K562 (cell line): ENCODE data around the gene VWA8. TPM values are rescaled to one million over a fixed set of nuclear protein-coding genes. Genes with fewer than 3 reads are reported as not detected.

Experiments used
- ATAC-seq: fragments of 200-7000 bp; cut with Tn5 transposase; 3 replicates; pipeline ENCODE4 v1.9.1; 2020; ENCODE audit warnings: moderate library complexity
- BruUV-seq: library from RNA; stranded (reverse); fragments of 400-500 nt; replicated peaks from 2 replicates; lab custom pipeline; 2021; lab: Mats Ljungman, UMichigan
- CTCF ChIA-PET: fragments of 300-600 bp; formaldehyde crosslinking; extraction: SDS; loops from one replicate; lab custom pipeline; 2021; ENCODE audit warnings: low intra/inter-chr PET ratio; lab: Yijun Ruan, JAX
- POLR2A ChIA-PET: fragments of 300-600, 350-650 bp; sonication (Branson Sonifier 250); formaldehyde crosslinking; extraction: SDS; loops from one replicate; lab custom pipeline; 2021; ENCODE audit warnings: antibody characterized with exemption, inconsistent platforms; lab: Yijun Ruan, JAX
- DNase-seq, 4 experiments: peaks; one replicate each; pipeline versions ENCODE4 v3.0.0 to v3.0.0-alpha.2; 2011 to 2018; ENCODE audit warnings: low spot score in 3 of 4, mixed read lengths in 3 of 4; ENCODE audit errors: extremely low read depth in 1 of 4
- FAIRE-seq: peaks from 2 replicates; lab custom pipeline; 2011; peaks lifted over from hg19 to GRCh38; lab: Jason Lieb, UNC
- H2AFZ ChIP-seq: 2 replicates; pipeline ENCODE4 v1.6.0; 2011; ENCODE audit warnings: low read depth, low read length, control low read depth, inconsistent platforms
- H3K27ac ChIP-seq: fragments of 200-600 bp; 3 replicates; pipeline ENCODE4 v1.8.0; 2011; ENCODE audit warnings: low read depth, mild to moderate bottlenecking, control low read depth, inconsistent platforms, low read length, moderate library complexity, mixed read lengths; ENCODE audit errors: extremely low read depth
- H3K27me3 ChIP-seq, 2 experiments: fragments of 300-600 bp in 1 of 2; 2 replicates in 1 of 2; 3 replicates in 1 of 2; pipeline versions ENCODE4 v1.6.0 to v1.8.0; 2011; ENCODE audit warnings: inconsistent platforms in 2 of 2, low read length in 2 of 2, mild to moderate bottlenecking in 1 of 2, mixed read lengths in 1 of 2, moderate library complexity in 1 of 2; ENCODE audit not compliant: control insufficient read depth in 2 of 2, insufficient read depth in 2 of 2
- H3K36me3 ChIP-seq: fragments of 300-600 bp; 3 replicates; pipeline ENCODE4 v1.8.0; 2011; ENCODE audit warnings: mild to moderate bottlenecking, low read length, inconsistent platforms; ENCODE audit not compliant: control insufficient read depth, insufficient read depth
- H3K4me1 ChIP-seq, 2 experiments: fragments of 200-600 bp in 1 of 2; replicated peaks in 1 of 2; 2 replicates in 1 of 2; 3 replicates in 1 of 2; pipeline versions ENCODE4 v1.5.1 to v1.8.0; 2011; ENCODE audit warnings: inconsistent platforms in 2 of 2, low read length in 2 of 2, mild to moderate bottlenecking in 1 of 2, mixed read lengths in 1 of 2, moderate library complexity in 1 of 2; ENCODE audit not compliant: control insufficient read depth in 2 of 2, insufficient read depth in 2 of 2
- H3K4me2 ChIP-seq: 2 replicates; pipeline ENCODE4 v1.6.1; 2011; ENCODE audit warnings: low read length, control low read depth, inconsistent platforms, mixed read lengths; ENCODE audit not compliant: insufficient read depth
- H3K4me3 ChIP-seq: fragments of 200-600 bp; sonication (generic), shearing (Covaris generic); 2 replicates; pipeline ENCODE4 v1.5.1; 2016; ENCODE audit warnings: control low read depth, inconsistent platforms
- H3K79me2 ChIP-seq: fragments of 200-600 bp; 3 replicates; pipeline ENCODE4 v1.8.0; 2011; ENCODE audit warnings: low read length, inconsistent platforms; ENCODE audit not compliant: control insufficient read depth, insufficient read depth
- H3K9ac ChIP-seq, 2 experiments: 2 replicates each; pipeline versions ENCODE4 v1.6.0 to v1.6.1; 2011; ENCODE audit warnings: low read depth in 2 of 2, low read length in 2 of 2, control low read depth in 1 of 2, inconsistent platforms in 1 of 2, mild to moderate bottlenecking in 1 of 2, mixed read lengths in 1 of 2; ENCODE audit not compliant: insufficient read depth in 1 of 2
- H3K9me1 ChIP-seq: one replicate; pipeline ENCODE4 v1.6.0; 2011; ENCODE audit warnings: inconsistent platforms, mild to moderate bottlenecking, low read length, moderate library complexity; ENCODE audit not compliant: control insufficient read depth, insufficient read depth
- H3K9me3 ChIP-seq: replicated peaks from 2 replicates; pipeline ENCODE4 v1.5.1; 2011; ENCODE audit warnings: low read depth, low read length, inconsistent platforms; ENCODE audit not compliant: control insufficient read depth, insufficient read depth
- H4K20me1 ChIP-seq: replicated peaks from 2 replicates; pipeline ENCODE4 v1.6.1; 2011; ENCODE audit warnings: low read length, inconsistent platforms, mixed read lengths; ENCODE audit not compliant: control insufficient read depth, insufficient read depth
- ARID1B ChIP-seq: fragments of 450-650 bp; IDR thresholded peaks from 2 replicates; pipeline ENCODE4 v1.6.1; 2016; ENCODE audit warnings: antibody characterized with exemption, mild to moderate bottlenecking, inconsistent platforms
- DPF2 ChIP-seq: fragments of 450-650 bp; IDR thresholded peaks from 2 replicates; pipeline ENCODE4 v1.6.1; 2016
- FOSL1 ChIP-seq: fragments of 200-800 bp; sonication (Bioruptor generic); conservative IDR thresholded peaks from 2 replicates; pipeline ENCODE4 v1.6.1; 2016; ENCODE audit warnings: missing genetic modification characterization, missing compliant biosample characterization
- JUN ChIP-seq, 2 experiments: sonication (generic) in 1 of 2; formaldehyde crosslinking in 1 of 2; IDR thresholded peaks; 2 replicates each; pipeline versions ENCODE4 v1.6.1 to v1.8.0; 2012 to 2022; ENCODE audit warnings: borderline replicate concordance in 2 of 2, mild to moderate bottlenecking in 2 of 2, improper control_type of control experiment in 1 of 2, low read depth in 1 of 2, low read length in 1 of 2, missing genetic modification reagents in 1 of 2
- JUND ChIP-seq, 2 experiments: IDR thresholded peaks; 2 replicates in 1 of 2; 3 replicates in 1 of 2; pipeline ENCODE4 v1.6.1; 2011; ENCODE audit warnings: borderline replicate concordance in 2 of 2, low read depth in 2 of 2, low read length in 2 of 2, improper control_type of control experiment in 1 of 2, missing biosample characterization in 1 of 2, missing genetic modification characterization in 1 of 2, missing genetic modification reagents in 1 of 2
- MED1 ChIP-seq: sonication (generic); formaldehyde crosslinking; IDR thresholded peaks from 2 replicates; pipeline ENCODE4 v1.8.1; 2023; ENCODE audit warnings: missing genetic modification reagents, borderline replicate concordance
- SMARCA4 ChIP-seq: fragments of 450-650 bp; IDR thresholded peaks from 2 replicates; pipeline ENCODE4 v1.6.1; 2016
- WGBS: fragments of 100-300 bp; shearing (Covaris generic); methylation state at CpG from one replicate; pipeline ENCODE4 v1.1.6; 2016; ENCODE audit warnings: low coverage, mixed read lengths; ENCODE audit not compliant: insufficient coverage; ENCODE audit errors: missing lambda C conversion rate; 5-methylcytosine and 5-hydroxymethylcytosine counted together
- in situ Hi-C: fragments of 300-500 bp; cut with MboI; formaldehyde crosslinking; loops from 4 replicates; pipeline ENCODE4 v1.15.0; 2018; ENCODE audit warnings: inconsistent platforms, mixed read lengths
- intact Hi-C: fragments of 100-400 bp; cut with micrococcal nuclease; formaldehyde crosslinking; loops from 2 replicates; pipeline ENCODE4 v1.14.2; 2022
- polyA plus RNA-seq, 8 experiments: library from polyadenylated mRNA; depleted of rRNA in 4 of 8; stranded (reverse) in 5 of 8; unstranded in 3 of 8; fragments of >200 nt; fragmentation: Nextera tagmentation in 2 of 8; fragmentation: Illumina TruSeq in 1 of 8; extraction: Ambion mirVana in 2 of 8; extraction: Trizol in 1 of 8; gene quantifications; 2 replicates each; pipeline versions ENCODE4 v1.2.1 to v1.2.3, GENCODE V29; 2011 to 2014; ENCODE audit warnings: inconsistent platforms in 1 of 8, missing spikeins in 1 of 8
- total RNA-seq, 7 experiments: library from RNA; depleted of rRNA in 6 of 7; stranded (reverse); fragments of >200 nt in 6 of 7; fragmentation: Illumina TruSeq in 2 of 7; extraction: Trizol in 2 of 7; gene quantifications; 2 replicates each; pipeline versions ENCODE4 v1.2.1 to v1.2.3, GENCODE V29; 2011 to 2021; ENCODE audit warnings: low replicate concordance in 1 of 7
- TF ChIP-seq, protein P1 (sequence below): sonication (generic); IDR thresholded peaks from 2 replicates; pipeline ENCODE4 v1.6.1; 2016

VWA8 gene
- total and polyA plus RNA-seq, 9 of the 15 experiments (the other 6 are each of a cell fraction or from before 2014, with no cell fraction given) = 2.1 to 18.5 (median 13.3) TPM

DNA sequence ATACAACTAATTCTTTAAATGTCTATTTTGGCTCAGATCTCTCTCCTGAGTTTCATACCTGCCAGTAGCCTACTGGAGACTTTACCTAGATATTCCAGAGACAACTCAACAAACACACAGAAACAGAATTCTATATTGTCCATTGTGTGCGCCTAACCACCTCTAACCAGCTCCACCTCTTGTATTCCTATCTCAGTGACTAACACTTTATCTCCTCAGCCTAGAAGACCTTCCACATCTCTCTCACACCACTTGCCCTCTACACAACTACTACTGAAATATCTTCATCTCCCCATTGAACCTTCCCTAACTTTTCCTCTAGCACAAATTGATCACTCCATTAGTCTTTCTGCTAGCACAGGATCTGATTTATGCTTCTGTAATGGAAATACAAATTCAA is 6.7 kb downstream of the VWA8 start:
- H4K20me1 ChIP-seq = no peaks in the 10 kb centered on the region
- H3K4me3 ChIP-seq = no peak overlapping the region
- H3K9me1 ChIP-seq = no peaks in the 10 kb centered on the region
- H3K79me2 ChIP-seq = peaks cover 86% of the 10 kb centered on the region
- H3K4me1 ChIP-seq = peaks cover 0 to 21% of the 10 kb centered on the region in 2 experiments; a peak in 3 of 5 replicates
- WGBS = 20% methylated on average over 1 of the region's 1 CpG
- in situ Hi-C loops = no loop called here
- peaks cover 9% of the 10 kb centered on the region; the same call in 2 of the 3 replicates for H3K36me3 ChIP-seq
- no TSS peak for BruUV-seq
- no peaks in the 10 kb centered on the region for H3K9me3 ChIP-seq
- FAIRE-seq (peak; percentile 66), ATAC-seq (peak; percentile 81)
- no peak overlapping the region for H3K9ac ChIP-seq
- POLR2A ChIA-PET = interaction anchor here (1.4 to 1.8 kb wide), 2 partner anchors 9 to 13 kb away, joined by 4 read pairs; no protein-coding TSS in a partner anchor
- no peaks in the 10 kb centered on the region for H3K27me3 ChIP-seq
- no peak overlapping the region for H3K4me2 ChIP-seq
- peak overlapping the region; percentile 35; the same call in 1 of the 3 replicates for H3K27ac ChIP-seq
- TF ChIP-seq DPF2 = peak; percentile 59; the same call in 1 of the 2 replicates
- TF ChIP-seq JUND (IDR thresholded peaks at IDR 0.05; ENCODE audit: borderline replicate concordance, low read depth, low read length) = no peak
- peak; percentile 34; the same call in 1 of the 3 replicates for TF ChIP-seq JUND (tag; IDR thresholded peaks at IDR 0.05; ENCODE audit: borderline replicate concordance, low read depth, low read length)
- TF ChIP-seq JUN (IDR thresholded peaks at IDR 0.05; ENCODE audit: borderline replicate concordance, low read depth, low read length) = no peak
- no peak for TF ChIP-seq JUN (CRISPR knock-in tag; IDR thresholded peaks at IDR 0.05; ENCODE audit: borderline replicate concordance)
- TF ChIP-seq ARID1B = peak; percentile 53; the same call in 1 of the 2 replicates
- TF ChIP-seq FOSL1 (tag) = 0 out of 2 replicates have a peak, but pooled peaks have one; percentile 34
- no peak for TF ChIP-seq MED1 (CRISPR knock-in tag)
- 0 out of 2 replicates have a peak, but pooled peaks have one; percentile 31 for TF ChIP-seq SMARCA4
- TF ChIP-seq, protein P1, sequence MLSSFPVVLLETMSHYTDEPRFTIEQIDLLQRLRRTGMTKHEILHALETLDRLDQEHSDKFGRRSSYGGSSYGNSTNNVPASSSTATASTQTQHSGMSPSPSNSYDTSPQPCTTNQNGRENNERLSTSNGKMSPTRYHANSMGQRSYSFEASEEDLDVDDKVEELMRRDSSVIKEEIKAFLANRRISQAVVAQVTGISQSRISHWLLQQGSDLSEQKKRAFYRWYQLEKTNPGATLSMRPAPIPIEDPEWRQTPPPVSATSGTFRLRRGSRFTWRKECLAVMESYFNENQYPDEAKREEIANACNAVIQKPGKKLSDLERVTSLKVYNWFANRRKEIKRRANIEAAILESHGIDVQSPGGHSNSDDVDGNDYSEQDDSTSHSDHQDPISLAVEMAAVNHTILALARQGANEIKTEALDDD = peak; percentile 97
- TF ChIP-seq, all 486 proteins: peak for 6
- DNase-seq = peak in 2 of 4 experiments; percentile 17 to 40
- intact Hi-C loops = no loop called here
- H2AFZ ChIP-seq = no peak overlapping the region
- CTCF ChIA-PET = no interaction called here
